OCI-LY1 (cell line): Measurements from ENCODE around the gene IMMP1L.

Source experiments
- H2AFZ ChIP-seq: fragments of 200-600 bp; sonication (generic), shearing (Covaris generic); 2 replicates; pipeline ENCODE4 v1.6.0; 2014; ENCODE audit warnings: antibody characterized with exemption, mild to moderate bottlenecking, low read length
- H3F3A ChIP-seq: fragments of 200-600 bp; sonication (generic), shearing (Covaris generic); 2 replicates; pipeline ENCODE4 v1.6.0; 2014; ENCODE audit warnings: mild to moderate bottlenecking, antibody characterized with exemption, low read length, moderate library complexity; ENCODE audit not compliant: insufficient read depth
- H3K27ac ChIP-seq: fragments of 200-600 bp; sonication (generic); 2 replicates; pipeline ENCODE4 v1.5.1; 2014; ENCODE audit warnings: low read length, mixed run types, mild to moderate bottlenecking, low read depth; ENCODE audit not compliant: poor library complexity, severe bottlenecking
- H3K27me3 ChIP-seq: fragments of 200-600 bp; sonication (generic); 2 replicates; pipeline ENCODE4 v1.6.0; 2014; ENCODE audit warnings: antibody characterized with exemption, mild to moderate bottlenecking, low read length, moderate library complexity; ENCODE audit not compliant: insufficient read depth
- H3K36me3 ChIP-seq: fragments of 200-600 bp; sonication (generic); 2 replicates; pipeline ENCODE4 v1.6.1; 2014; ENCODE audit warnings: mild to moderate bottlenecking, antibody characterized with exemption, low read length, moderate library complexity, mixed read lengths; ENCODE audit not compliant: insufficient read depth
- H3K4me1 ChIP-seq: fragments of 200-600 bp; sonication (generic); 2 replicates; pipeline ENCODE4 v1.5.1; 2014; ENCODE audit warnings: mild to moderate bottlenecking, low read length, moderate library complexity; ENCODE audit not compliant: insufficient read depth, severe bottlenecking
- H3K4me2 ChIP-seq: fragments of 200-600 bp; sonication (generic), shearing (Covaris generic); 2 replicates; pipeline ENCODE4 v1.6.1; 2014; ENCODE audit warnings: low read length
- H3K4me3 ChIP-seq: fragments of 200-600 bp; sonication (generic); 2 replicates; pipeline ENCODE4 v1.5.1; 2014; ENCODE audit warnings: low read length, low read depth, mild to moderate bottlenecking, mixed read lengths; ENCODE audit not compliant: poor library complexity, severe bottlenecking
- H3K79me2 ChIP-seq: fragments of 200-600 bp; shearing (Covaris generic); 2 replicates; pipeline ENCODE4 v1.6.1; 2016; ENCODE audit warnings: mixed run types, low read length, mixed read lengths; ENCODE audit not compliant: insufficient read depth
- H3K9ac ChIP-seq: fragments of 200-600 bp; sonication (generic), shearing (Covaris generic); 2 replicates; pipeline ENCODE4 v1.6.1; 2014; ENCODE audit warnings: mild to moderate bottlenecking, low read length, mixed read lengths
- H3K9me2 ChIP-seq: fragments of 200-600 bp; sonication (generic), shearing (Covaris generic); 2 replicates; pipeline ENCODE4 v1.6.1; 2014; ENCODE audit warnings: low read depth, mild to moderate bottlenecking, low read length, mixed read lengths
- H3K9me3 ChIP-seq: fragments of 200-600 bp; shearing (Covaris generic); 2 replicates; pipeline ENCODE4 v1.6.1; 2014; ENCODE audit warnings: low read length, mixed read lengths
- H4K20me1 ChIP-seq: fragments of 200-600 bp; sonication (generic), shearing (Covaris generic); 2 replicates; pipeline ENCODE4 v1.6.0; 2016; ENCODE audit warnings: mild to moderate bottlenecking, low read length; ENCODE audit not compliant: insufficient read depth
- EZH2 ChIP-seq: fragments of 200-600 bp; sonication (generic), shearing (Covaris generic); IDR thresholded peaks from 2 replicates; pipeline ENCODE4 v1.8.0; 2017; ENCODE audit warnings: borderline replicate concordance, mixed run types, mild to moderate bottlenecking, antibody characterized with exemption, low read length, moderate library complexity, mixed read lengths
- TF ChIP-seq, protein P1 (sequence below): fragments of 200-600 bp; sonication (generic), shearing (Covaris generic); IDR thresholded peaks from 2 replicates; pipeline ENCODE4 v1.5.1; 2017; ENCODE audit warnings: mild to moderate bottlenecking, antibody characterized with exemption, low read length, moderate library complexity, mixed read lengths

IMMP1L gene

GRCh38 chr11:31415435-31415834, 94.0 kb downstream of the IMMP1L start:
- no peak overlapping the region for H3K4me2 ChIP-seq
- no peaks in the 10 kb centered on the region for H3K27me3 ChIP-seq
- H3K4me1 ChIP-seq = no peaks in the 10 kb centered on the region
- no peaks in the 10 kb centered on the region for H3K9me3 ChIP-seq
- H3K9me2 ChIP-seq = no peaks in the 10 kb centered on the region
- H4K20me1 ChIP-seq = no peaks in the 10 kb centered on the region
- no peak overlapping the region for H2AFZ ChIP-seq
- H3K79me2 ChIP-seq = no peaks in the 10 kb centered on the region
- no peak overlapping the region for H3K27ac ChIP-seq
- H3K4me3 ChIP-seq = no peak overlapping the region
- no peaks in the 10 kb centered on the region for H3K36me3 ChIP-seq
- H3F3A ChIP-seq = no peaks in the 10 kb centered on the region
- no peak overlapping the region for H3K9ac ChIP-seq
- TF ChIP-seq, protein P1, sequence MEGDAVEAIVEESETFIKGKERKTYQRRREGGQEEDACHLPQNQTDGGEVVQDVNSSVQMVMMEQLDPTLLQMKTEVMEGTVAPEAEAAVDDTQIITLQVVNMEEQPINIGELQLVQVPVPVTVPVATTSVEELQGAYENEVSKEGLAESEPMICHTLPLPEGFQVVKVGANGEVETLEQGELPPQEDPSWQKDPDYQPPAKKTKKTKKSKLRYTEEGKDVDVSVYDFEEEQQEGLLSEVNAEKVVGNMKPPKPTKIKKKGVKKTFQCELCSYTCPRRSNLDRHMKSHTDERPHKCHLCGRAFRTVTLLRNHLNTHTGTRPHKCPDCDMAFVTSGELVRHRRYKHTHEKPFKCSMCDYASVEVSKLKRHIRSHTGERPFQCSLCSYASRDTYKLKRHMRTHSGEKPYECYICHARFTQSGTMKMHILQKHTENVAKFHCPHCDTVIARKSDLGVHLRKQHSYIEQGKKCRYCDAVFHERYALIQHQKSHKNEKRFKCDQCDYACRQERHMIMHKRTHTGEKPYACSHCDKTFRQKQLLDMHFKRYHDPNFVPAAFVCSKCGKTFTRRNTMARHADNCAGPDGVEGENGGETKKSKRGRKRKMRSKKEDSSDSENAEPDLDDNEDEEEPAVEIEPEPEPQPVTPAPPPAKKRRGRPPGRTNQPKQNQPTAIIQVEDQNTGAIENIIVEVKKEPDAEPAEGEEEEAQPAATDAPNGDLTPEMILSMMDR = no peak
- TF ChIP-seq EZH2 = no peak

DNA sequence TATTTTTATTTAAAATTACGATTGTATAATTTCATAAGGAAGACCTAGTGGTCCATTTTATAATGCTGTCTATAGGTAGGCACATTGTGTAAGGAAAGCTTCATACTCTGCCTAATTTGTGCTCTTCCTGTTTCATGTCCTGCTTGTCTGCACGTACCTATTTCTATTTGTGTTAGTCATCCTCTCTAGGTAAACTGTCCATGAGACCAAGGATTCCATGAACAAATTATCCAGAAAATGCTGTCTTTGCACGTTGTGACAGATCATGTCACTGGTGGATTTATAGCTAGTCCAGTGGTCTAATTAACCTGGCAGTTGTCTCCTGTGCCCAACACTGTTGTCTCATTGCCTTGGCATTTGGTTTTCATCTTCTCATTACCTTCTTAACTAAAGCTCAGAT, 95.1 kb downstream of the IMMP1L start:
- Histone ChIP-seq H3K4me1 (no peaks in the 10 kb centered on the region), H2AFZ (no peak overlapping the region), H3K9me3 (no peaks in the 10 kb centered on the region), H3K27me3 (no peaks in the 10 kb centered on the region), H3K36me3 (no peaks in the 10 kb centered on the region), H3K79me2 (no peaks in the 10 kb centered on the region), H3K4me2 (no peak overlapping the region), H4K20me1 (no peaks in the 10 kb centered on the region), H3F3A (no peaks in the 10 kb centered on the region), H3K4me3 (no peak overlapping the region), H3K9me2 (no peaks in the 10 kb centered on the region), H3K9ac (no peak overlapping the region), H3K27ac (no peak overlapping the region)
- TF ChIP-seq, protein P1 = no peak

- Histone ChIP-seq H3K27ac (no peak overlapping the region), H3K4me1 (no peaks in the 10 kb centered on the region), H3K9me3 (no peaks in the 10 kb centered on the region), H4K20me1 (no peaks in the 10 kb centered on the region), H3K36me3 (no peaks in the 10 kb centered on the region), H3K4me2 (no peak overlapping the region), H3K9ac (no peak overlapping the region), H3K4me3 (no peak overlapping the region), H3K79me2 (no peaks in the 10 kb centered on the region), H3K9me2 (no peaks in the 10 kb centered on the region), H3F3A (no peaks in the 10 kb centered on the region), H2AFZ (no peak overlapping the region), H3K27me3 (no peaks in the 10 kb centered on the region)
- no peak for TF ChIP-seq EZH2
- TF ChIP-seq, protein P1 = no peak
Measured at GRCh38 chr11:31412946-31413345, 96.5 kb downstream of the IMMP1L start.
